Thyroid gland (tissue), 4 donors: Measurements from ENCODE around the gene GLCE. TPM values are rescaled to one million over a fixed set of nuclear protein-coding genes. Genes with fewer than 3 reads are reported as not detected.

Experiments used
- DNase-seq, 2 donors: peaks; one replicate each; pipeline ENCODE4 v3.0.0-alpha.2; 2019
- H3K27ac ChIP-seq, 3 donors: fragments of 200-600 bp; sonication (generic); 1 replicate in 2 of 3; 2 replicates in 1 of 3; pipeline ENCODE4 v1.5.1; 2016 to 2019; ENCODE audit warnings: mild to moderate bottlenecking in 1 of 3, moderate library complexity in 1 of 3
- H3K27me3 ChIP-seq: fragments of 200-600 bp; sonication (generic); one replicate; pipeline ENCODE4 v1.5.1; 2019
- H3K36me3 ChIP-seq, 2 donors: fragments of 200-600 bp; sonication (generic); one replicate each; pipeline ENCODE4 v1.5.1; 2016 to 2019
- H3K4me1 ChIP-seq, 2 donors: fragments of 200-600 bp; sonication (generic); one replicate each; pipeline ENCODE4 v1.5.1; 2017 to 2019
- H3K4me3 ChIP-seq, 3 donors: fragments of 200-600 bp; sonication (generic); replicated peaks in 1 of 3; 1 replicate in 2 of 3; 2 replicates in 1 of 3; pipeline ENCODE4 v1.5.1; 2016; ENCODE audit warnings: mild to moderate bottlenecking in 1 of 3
- H3K9me3 ChIP-seq: fragments of 200-600 bp; sonication (generic); one replicate; pipeline ENCODE4 v1.5.1; 2017
- CTCF ChIP-seq, 6 experiments: fragments of 200-600 bp in 3 of 6; fragments of 450-650 bp in 3 of 6; sonication (generic) in 3 of 6; IDR thresholded peaks; one replicate each; pipeline ENCODE4 v1.5.1; 2016 to 2019; ENCODE audit warnings: antibody characterized with exemption in 6 of 6, mild to moderate bottlenecking in 2 of 6, inconsistent platforms in 1 of 6, moderate library complexity in 1 of 6
- POLR2A ChIP-seq, 2 donors: fragments of 450-650 bp; IDR thresholded peaks; one replicate each; pipeline ENCODE4 v1.6.1; 2017; ENCODE audit warnings: antibody characterized with exemption in 2 of 2, mild to moderate bottlenecking in 2 of 2, moderate library complexity in 1 of 2
- WGBS, 2 donors: methylation state at CpG; one replicate each; pipeline ENCODE4 v1.1.5; 2017; 5-methylcytosine and 5-hydroxymethylcytosine counted together
- intact Hi-C: fragments of 100-400 bp; cut with DNase I; formaldehyde crosslinking; loops from one replicate; pipeline ENCODE4 v1.15.1; 2023
- total RNA-seq, 4 donors: library from RNA; depleted of rRNA; stranded (reverse); fragments of >200 nt; gene quantifications; one replicate each; pipeline ENCODE4 v1.2.3, GENCODE V29; 2016

Gene GLCE
- total RNA-seq, 4 donors from 2014 or later, result 7.6 to 16.1 (median 11.9) TPM

- intact Hi-C loops, result no loop called here
- no peaks in the 10 kb centered on the region for H3K4me1 ChIP-seq
- no peaks in the 10 kb centered on the region for H3K9me3 ChIP-seq
- peak; percentile 1 to 4 for DNase-seq
- no peak overlapping the region for H3K27ac ChIP-seq
- H3K4me3 ChIP-seq, result no peak overlapping the region
- TF ChIP-seq POLR2A (IDR thresholded peaks at IDR 0.05) (no peak), CTCF (IDR thresholded peaks at IDR 0.05) (no peak)
- no peaks in the 10 kb centered on the region for H3K27me3 ChIP-seq
- H3K36me3 ChIP-seq, result peaks cover 0 to 5% of the 10 kb centered on the region in 2 donors
- 14 to 20% methylated on average over 2 of the region's 2 CpGs for WGBS, 2 donors
These were observed 63.9 kb downstream of the GLCE start for GRCh38 chr15:69224383-69224782.

GRCh38 chr15:69225355-69226022 lies 65.1 kb downstream of the GLCE start:
- Histone ChIP-seq H3K4me1 (no peaks in the 10 kb centered on the region), H3K36me3 (peaks cover 0 to 5% of the 10 kb centered on the region in 2 donors), H3K9me3 (no peaks in the 10 kb centered on the region), H3K4me3 (no peak overlapping the region), H3K27me3 (no peaks in the 10 kb centered on the region), H3K27ac (no peak overlapping the region)
- TF ChIP-seq CTCF (IDR thresholded peaks at IDR 0.05) (no peak), POLR2A (IDR thresholded peaks at IDR 0.05) (no peak)
- intact Hi-C loops, result no loop called here
- WGBS, 2 donors, result 78 to 82% methylated on average over 2 of the region's 2 CpGs
- no peak for DNase-seq

GRCh38 chr15:69226023-69226355 lies 65.6 kb downstream of the GLCE start:
- WGBS, 2 donors, result 78% methylated on average over 3 of the region's 3 CpGs
- TF ChIP-seq POLR2A (IDR thresholded peaks at IDR 0.05) (no peak), CTCF (IDR thresholded peaks at IDR 0.05) (no peak)
- intact Hi-C loops, result no loop called here

GRCh38 chr15:69232144-69232543 lies 71.7 kb downstream of the GLCE start:
- Histone ChIP-seq H3K36me3 (peaks cover 0 to 5% of the 10 kb centered on the region in 2 donors), H3K4me3 (no peak overlapping the region), H3K27me3 (no peaks in the 10 kb centered on the region), H3K4me1 (no peaks in the 10 kb centered on the region), H3K9me3 (no peaks in the 10 kb centered on the region), H3K27ac (no peak overlapping the region)
- 77 to 79% methylated on average over 4 of the region's 4 CpGs for WGBS, 2 donors
- TF ChIP-seq CTCF (IDR thresholded peaks at IDR 0.05) (no peak), POLR2A (IDR thresholded peaks at IDR 0.05) (no peak)
- DNase-seq, result no peak
- intact Hi-C loops, result no loop called here

More at GRCh38 chr15:69226023-69226355, 65.6 kb downstream of the GLCE start:
- H3K27ac ChIP-seq, result no peak overlapping the region
- H3K27me3 ChIP-seq, result no peaks in the 10 kb centered on the region
- no peak for DNase-seq
- no peak overlapping the region for H3K4me3 ChIP-seq
- no peaks in the 10 kb centered on the region for H3K4me1 ChIP-seq
- H3K36me3 ChIP-seq, result peaks cover 0 to 5% of the 10 kb centered on the region in 2 donors
- H3K9me3 ChIP-seq, result no peaks in the 10 kb centered on the region

GRCh38 chr15:69232765-69233164 lies 72.3 kb downstream of the GLCE start:
- H3K27me3 ChIP-seq, result no peaks in the 10 kb centered on the region
- 76 to 85% methylated on average over 1 of the region's 1 CpG for WGBS, 2 donors
- DNase-seq, result no peak
- H3K4me3 ChIP-seq, result no peak overlapping the region
- no peaks in the 10 kb centered on the region for H3K9me3 ChIP-seq
- H3K4me1 ChIP-seq, result no peaks in the 10 kb centered on the region
- H3K36me3 ChIP-seq, result peaks cover 0 to 5% of the 10 kb centered on the region in 2 donors
- H3K27ac ChIP-seq, result no peak overlapping the region
- intact Hi-C loops, result no loop called here
- TF ChIP-seq CTCF (IDR thresholded peaks at IDR 0.05) (no peak), POLR2A (IDR thresholded peaks at IDR 0.05) (no peak)
